Cardiac fibroblast (primary cell): ENCODE data around the gene OGFOD3.
"Not testable (repeated sequence)": the region's sequence is repeated elsewhere in the genome, so short reads cannot be mapped to it uniquely, and the experiment has no call there.

ENCODE experiments used
- DNase-seq, 2 donors: peaks; one replicate each; pipeline versions ENCODE4 v3.0.0 to v3.0.0-alpha.2; 2010; ENCODE audit warnings: low read depth in 2 of 2
- H3K4me3 ChIP-seq, 2 donors: replicated peaks in 1 of 2; 1 replicate in 1 of 2; 2 replicates in 1 of 2; pipeline ENCODE4 v1.5.1; 2011; ENCODE audit warnings: low read depth in 2 of 2, low read length in 2 of 2, mild to moderate bottlenecking in 2 of 2, moderate library complexity in 1 of 2
- TF ChIP-seq, protein P1 (sequence below): IDR thresholded peaks from one replicate; pipeline ENCODE4 v1.5.1; 2011; ENCODE audit warnings: low read depth, mild to moderate bottlenecking, low read length, inconsistent platforms

OGFOD3 gene

DNA sequence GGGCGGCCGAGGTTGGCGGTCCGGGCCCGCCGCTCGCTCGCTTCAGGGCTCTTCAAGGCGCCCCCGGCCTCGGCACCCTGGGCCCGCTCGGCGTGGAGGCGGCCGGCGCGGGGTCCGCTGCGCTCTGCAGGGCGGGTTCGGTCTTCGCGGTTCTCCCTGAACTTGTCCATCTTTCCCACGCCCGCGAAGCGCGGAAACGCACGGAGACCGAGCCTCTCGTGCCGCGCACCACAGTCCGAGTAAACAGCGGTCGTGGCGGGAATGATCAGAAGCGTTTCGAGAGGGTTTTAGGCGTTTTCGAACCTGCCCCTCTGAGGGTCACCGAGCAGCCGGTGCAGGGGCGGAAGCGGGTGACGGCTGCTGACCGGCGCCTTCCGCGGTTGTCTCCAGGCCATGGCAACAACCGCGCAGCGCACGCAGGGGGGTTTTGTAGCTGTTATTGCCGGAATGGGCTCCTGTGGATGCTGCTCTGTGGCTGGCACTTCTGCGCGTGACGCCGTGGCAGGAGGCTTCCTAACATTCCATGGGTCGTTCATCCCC, 40.6 kb upstream of the OGFOD3 start:
- DNase-seq = peak; percentile 22 to 39
- TF ChIP-seq, protein P1, sequence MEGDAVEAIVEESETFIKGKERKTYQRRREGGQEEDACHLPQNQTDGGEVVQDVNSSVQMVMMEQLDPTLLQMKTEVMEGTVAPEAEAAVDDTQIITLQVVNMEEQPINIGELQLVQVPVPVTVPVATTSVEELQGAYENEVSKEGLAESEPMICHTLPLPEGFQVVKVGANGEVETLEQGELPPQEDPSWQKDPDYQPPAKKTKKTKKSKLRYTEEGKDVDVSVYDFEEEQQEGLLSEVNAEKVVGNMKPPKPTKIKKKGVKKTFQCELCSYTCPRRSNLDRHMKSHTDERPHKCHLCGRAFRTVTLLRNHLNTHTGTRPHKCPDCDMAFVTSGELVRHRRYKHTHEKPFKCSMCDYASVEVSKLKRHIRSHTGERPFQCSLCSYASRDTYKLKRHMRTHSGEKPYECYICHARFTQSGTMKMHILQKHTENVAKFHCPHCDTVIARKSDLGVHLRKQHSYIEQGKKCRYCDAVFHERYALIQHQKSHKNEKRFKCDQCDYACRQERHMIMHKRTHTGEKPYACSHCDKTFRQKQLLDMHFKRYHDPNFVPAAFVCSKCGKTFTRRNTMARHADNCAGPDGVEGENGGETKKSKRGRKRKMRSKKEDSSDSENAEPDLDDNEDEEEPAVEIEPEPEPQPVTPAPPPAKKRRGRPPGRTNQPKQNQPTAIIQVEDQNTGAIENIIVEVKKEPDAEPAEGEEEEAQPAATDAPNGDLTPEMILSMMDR = no peak
- peak overlapping the region; percentile 88 to 89 for H3K4me3 ChIP-seq

DNA sequence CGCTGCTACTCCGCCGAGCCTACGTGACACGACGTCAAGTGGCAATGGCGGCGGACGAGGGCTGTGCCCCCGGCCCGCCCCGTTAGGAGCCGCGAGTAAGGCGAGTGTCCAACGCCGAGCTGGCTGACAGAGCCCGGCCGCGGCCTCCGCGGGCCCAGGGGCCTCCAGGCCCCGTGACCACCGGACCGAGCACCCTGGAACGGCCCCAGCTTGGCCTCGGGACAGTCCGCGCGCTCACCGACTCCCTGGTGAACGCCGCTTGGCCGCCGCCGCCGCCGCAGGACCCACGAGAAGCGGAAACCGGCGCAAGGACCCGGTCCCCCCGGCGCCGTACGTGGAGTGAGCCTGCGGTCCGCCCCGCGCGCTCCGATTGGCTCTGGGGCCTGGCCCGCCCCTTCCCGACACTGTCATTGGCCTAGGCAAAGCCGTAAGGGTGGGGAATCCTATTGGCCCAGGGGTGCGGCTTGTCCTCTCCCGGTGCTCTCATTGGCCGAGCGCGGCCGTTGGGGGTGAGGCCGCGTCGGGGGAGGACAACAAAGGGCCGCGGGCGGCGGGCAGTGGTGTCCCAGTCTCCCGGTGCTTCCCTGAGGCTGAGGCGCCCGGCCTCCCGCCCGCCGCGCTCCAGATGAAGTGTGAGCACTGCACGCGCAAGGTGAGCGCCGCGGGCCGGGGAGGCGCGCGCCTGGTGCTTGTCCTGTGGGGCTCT, 39.9 kb upstream of the OGFOD3 start, which contains the start of gene NARF:
Gene NARF (plus strand): TSS at position 563 of the 706 bp plus-strand sequence. CDS start 63 bp downstream, at position 626.
- TF ChIP-seq, protein P1 = no peak
- H3K4me3 ChIP-seq = peak within 1 kb of the TSS; percentile 88 to 89
- peak; percentile 98 to 99 for DNase-seq

DNA sequence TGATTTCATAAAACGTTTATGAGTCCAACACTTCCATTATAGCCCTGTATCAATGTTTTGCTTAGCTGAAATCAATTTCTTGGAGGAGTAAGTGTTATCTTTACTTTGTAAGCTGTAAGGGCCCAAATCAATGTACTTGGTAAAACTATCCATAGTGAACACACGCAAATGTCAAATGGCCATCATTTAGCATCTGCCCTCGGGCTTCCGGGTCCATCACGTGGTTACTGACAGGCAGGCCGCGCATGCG, 39.5 kb upstream of the OGFOD3 start:
- DNase-seq = no peak
- peak overlapping the region; percentile 88 to 89 for H3K4me3 ChIP-seq
- TF ChIP-seq, protein P1 = no peak

DNA sequence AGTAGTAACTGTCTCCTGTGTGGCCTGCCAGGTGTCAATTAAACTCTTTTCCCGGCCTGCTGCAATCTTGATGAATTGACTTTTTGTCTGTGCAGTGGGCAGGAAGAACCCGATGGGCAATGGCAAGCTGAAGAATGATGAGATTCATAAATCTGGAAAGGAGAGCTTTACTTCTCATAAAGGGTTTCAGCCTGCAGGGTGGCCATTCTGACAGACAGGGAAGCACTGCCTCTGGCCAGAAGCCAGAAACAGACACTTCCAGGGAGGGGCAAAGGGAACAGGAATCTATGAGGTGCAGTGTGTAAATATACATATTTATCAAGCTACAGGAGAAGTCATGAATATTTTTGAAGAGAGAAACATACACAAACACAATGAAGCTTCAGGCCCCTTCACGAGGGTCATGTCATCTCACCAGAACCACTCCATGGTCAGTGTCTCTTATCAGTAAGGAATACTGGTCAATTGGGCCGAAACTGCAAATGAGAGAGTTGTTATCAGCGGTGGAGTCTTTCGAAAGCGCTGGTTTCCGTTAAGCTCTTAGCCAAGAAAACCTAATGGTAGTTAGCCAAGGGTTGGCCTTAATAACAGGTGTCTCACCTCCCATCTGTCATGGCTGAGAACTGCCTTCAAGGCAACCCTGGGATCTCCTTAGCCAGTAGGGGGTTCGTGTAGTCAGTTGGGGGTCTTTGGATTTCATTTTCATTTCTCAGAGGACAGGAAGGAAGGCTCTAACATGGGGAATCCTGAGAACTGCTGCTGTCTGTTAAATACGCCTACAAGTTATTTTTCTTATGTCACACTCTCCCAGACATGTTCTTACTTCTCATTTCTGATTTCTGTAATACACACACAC, 38.9 kb upstream of the OGFOD3 start:
- TF ChIP-seq, protein P1 = no peak
- peak overlapping the region; percentile 88 to 89 for H3K4me3 ChIP-seq
- DNase-seq = peak; percentile 5 to 53

DNA sequence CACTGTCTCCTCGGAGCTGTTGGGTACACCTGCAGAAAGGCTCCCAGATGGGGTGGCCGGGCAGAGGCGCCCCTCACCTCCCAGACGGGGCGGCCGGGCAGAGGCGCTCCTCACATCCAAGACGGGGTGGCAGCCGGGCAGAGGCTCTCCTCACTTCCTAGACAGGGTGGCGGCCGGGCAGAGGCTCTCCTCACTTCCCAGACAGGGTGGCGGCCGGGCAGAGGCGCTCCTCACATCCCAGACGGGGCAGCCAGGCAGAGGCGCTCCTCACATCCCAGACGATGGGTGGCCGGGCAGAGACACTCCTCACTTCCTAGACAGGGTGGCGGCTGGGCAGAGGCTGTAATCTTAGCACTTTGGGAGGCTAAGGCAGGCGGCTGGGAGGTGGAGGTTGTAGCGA, 35.3 kb upstream of the OGFOD3 start:
- DNase-seq, H3K4me3 ChIP-seq: not testable (repeated sequence)

DNA sequence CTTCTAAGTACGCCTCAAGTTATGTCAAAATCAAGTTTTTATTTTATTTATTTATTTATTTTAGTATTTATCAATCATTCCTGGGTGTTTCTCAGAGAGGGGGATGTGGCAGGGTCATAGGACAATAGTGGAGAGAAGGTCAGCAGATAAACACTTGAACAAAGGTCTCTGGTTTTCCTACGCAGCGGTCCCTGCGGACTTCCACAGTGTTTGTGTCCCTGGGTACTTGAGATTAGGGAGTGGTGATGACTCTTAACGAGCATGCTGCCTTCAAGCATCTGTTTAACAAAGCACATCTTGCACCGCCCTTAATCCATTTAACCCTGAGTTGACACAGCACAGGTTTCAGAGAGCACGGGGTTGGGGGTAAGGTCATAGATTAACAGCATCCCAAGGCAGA, 34.8 kb upstream of the OGFOD3 start:
- not testable (repeated sequence) for DNase-seq, H3K4me3 ChIP-seq

DNA sequence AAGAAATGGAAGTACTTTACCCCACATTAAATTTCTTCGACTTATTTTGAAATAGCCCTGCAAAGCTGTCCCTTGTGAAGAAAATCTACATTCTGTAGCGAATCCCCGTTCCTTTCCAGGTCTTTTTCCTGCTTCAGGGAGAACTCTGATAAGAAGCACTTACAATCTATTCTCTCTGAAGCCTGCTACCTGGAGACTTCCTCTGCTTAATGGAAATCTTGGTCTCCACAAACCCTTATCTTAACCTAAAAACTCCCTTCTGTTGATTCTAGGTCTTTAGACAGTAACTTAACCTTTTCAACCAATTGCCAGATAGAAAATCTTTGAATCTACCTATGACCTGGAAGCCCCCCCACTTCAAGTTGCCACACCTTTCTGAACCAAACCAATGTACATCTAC, 33.8 kb upstream of the OGFOD3 start:
- TF ChIP-seq, protein P1 = no peak
- no peak for DNase-seq
- no peak overlapping the region for H3K4me3 ChIP-seq
